ENCODE data around the gene EIF1AD. TPM values are rescaled to one million over a fixed set of nuclear protein-coding genes. Genes with fewer than 3 reads are reported as not detected.

Gene EIF1AD
- total and polyA plus RNA-seq, 9 of the 15 experiments (the other 6 are each of a cell fraction or from before 2014, with no cell fraction given) = 50.1 to 98.8 (median 58.7) TPM

- H3K79me2 ChIP-seq (ENCODE audit: control insufficient read depth, insufficient read depth, low read length) = peaks cover 43% of the 10 kb centered on the region
- no peak overlapping the region for H3K4me2 ChIP-seq (ENCODE audit: insufficient read depth, low read length)
- FAIRE-seq (no peak), DNase-seq (ENCODE audit: extremely low read depth in 1 of 4, low spot score in 3 of 4) (no peak), ATAC-seq (no peak)
- no TSS peak for BruUV-seq (replicated peaks)
- H3K27me3 ChIP-seq (ENCODE audit: control insufficient read depth in 2 of 2, insufficient read depth in 2 of 2, low read length in 2 of 2) = no peaks in the 10 kb centered on the region
- H4K20me1 ChIP-seq (replicated peaks; ENCODE audit: control insufficient read depth, insufficient read depth, low read length) = peaks cover 3% of the 10 kb centered on the region; the same call in 1 of the 2 replicates
- in situ Hi-C loops (cut with MboI) (no loop called here), intact Hi-C loops (cut with micrococcal nuclease) (loop anchor here (5.0 kb wide), 1 partner anchor 63 kb away; no protein-coding TSS in a partner anchor)
- H3K9ac ChIP-seq (ENCODE audit: insufficient read depth in 1 of 2, low read depth in 2 of 2, low read length in 2 of 2) = peak overlapping the region in 1 of 2 experiments; percentile 60; a peak in 1 of 4 replicates
- CTCF ChIA-PET (ENCODE audit: low intra/inter-chr PET ratio) = interaction anchor here (0.7 kb wide), 1 partner anchor 116 kb away, joined by 3 read pairs; the partner anchor contains the start of gene FIBP
- no peaks in the 10 kb centered on the region for H3K9me3 ChIP-seq (replicated peaks; ENCODE audit: control insufficient read depth, insufficient read depth, low read depth, low read length)
- TF ChIP-seq CLOCK (CRISPR knock-in tag; IDR thresholded peaks at IDR 0.05; ENCODE audit: borderline replicate concordance) (no peak), ZNF444 (CRISPR knock-in tag; IDR thresholded peaks at IDR 0.05) (no peak), ZBTB17 (CRISPR knock-in tag; IDR thresholded peaks at IDR 0.05) (no peak), MAFG (tag; conservative IDR thresholded peaks at IDR 0.05) (no peak)
- H3K36me3 ChIP-seq (ENCODE audit: control insufficient read depth, insufficient read depth, low read length) = peaks cover 42% of the 10 kb centered on the region; the same call in 2 of the 3 replicates
- no peak overlapping the region for H2AFZ ChIP-seq (ENCODE audit: low read depth, low read length)
- H3K4me1 ChIP-seq (replicated peaks in 1 of 2; ENCODE audit: control insufficient read depth in 2 of 2, insufficient read depth in 2 of 2, low read length in 2 of 2) = peaks cover 28 to 34% of the 10 kb centered on the region in 2 experiments; a peak in 4 of 5 replicates
- H3K4me3 ChIP-seq = no peak overlapping the region
- POLR2A ChIA-PET = interaction anchor here (0.6 to 1.1 kb wide), 3 partner anchors 9 to 112 kb away, joined by 3 to 4 read pairs (median 3); no protein-coding TSS in a partner anchor
- H3K9me1 ChIP-seq (ENCODE audit: control insufficient read depth, insufficient read depth, low read length) = no peaks in the 10 kb centered on the region
- WGBS (ENCODE audit: insufficient coverage, low coverage, missing lambda C conversion rate) = 92% methylated on average over 4 of the region's 4 CpGs
- H3K27ac ChIP-seq (ENCODE audit: extremely low read depth, low read depth, low read length) = no peak overlapping the region
Measured at GRCh38 chr11:66004186-66004585, 2.2 kb upstream of the EIF1AD start.

Data from K562 (cell line).